ENCODE measurements around the gene LCE3D.
"Not testable (repeated sequence)": the region's sequence is repeated elsewhere in the genome, so short reads cannot be mapped to it uniquely, and the experiment has no call there.

LCE3D gene

GRCh38 chr1:152580433-152580832, at the start of gene LCE3D:
LCE3D (minus strand) TSS chr1:152580516; CDS start chr1:152579936, 580 bp downstream.
- DNase-seq (ENCODE audit: low read depth), result no peak

GRCh38 chr1:152626744-152627143, 46.4 kb upstream of the LCE3D start:
- no peak for DNase-seq (ENCODE audit: low read depth)

GRCh38 chr1:152623203-152623844, 43.0 kb upstream of the LCE3D start:
- no peak for DNase-seq (ENCODE audit: low read depth)

DNA sequence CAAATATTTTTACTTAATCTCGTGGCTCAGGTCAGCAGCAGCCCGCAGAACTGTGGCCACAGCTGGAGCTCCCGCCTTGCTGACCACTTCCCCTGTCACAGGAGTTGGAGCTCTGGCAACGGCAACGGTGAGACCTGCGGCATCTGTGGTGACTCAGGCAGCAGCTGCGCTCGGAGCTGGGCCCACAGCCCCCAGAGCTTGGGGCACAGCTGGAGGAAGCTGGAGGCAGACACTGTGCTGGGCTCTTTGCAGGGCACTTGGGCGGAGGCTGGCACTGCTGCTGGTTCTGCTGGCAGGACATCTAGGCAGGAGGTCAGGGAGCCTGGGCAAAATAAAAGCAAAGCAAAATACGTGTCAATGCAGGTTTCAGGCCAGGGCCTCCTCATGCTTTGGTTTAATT, 42.5 kb upstream of the LCE3D start, which contains the start of gene LCE3A:
LCE3A (minus strand) TSS at position 301 of the 400 bp plus-strand sequence; CDS start at position 301, 0 bp downstream.
- DNase-seq (ENCODE audit: low read depth), result no peak

DNA sequence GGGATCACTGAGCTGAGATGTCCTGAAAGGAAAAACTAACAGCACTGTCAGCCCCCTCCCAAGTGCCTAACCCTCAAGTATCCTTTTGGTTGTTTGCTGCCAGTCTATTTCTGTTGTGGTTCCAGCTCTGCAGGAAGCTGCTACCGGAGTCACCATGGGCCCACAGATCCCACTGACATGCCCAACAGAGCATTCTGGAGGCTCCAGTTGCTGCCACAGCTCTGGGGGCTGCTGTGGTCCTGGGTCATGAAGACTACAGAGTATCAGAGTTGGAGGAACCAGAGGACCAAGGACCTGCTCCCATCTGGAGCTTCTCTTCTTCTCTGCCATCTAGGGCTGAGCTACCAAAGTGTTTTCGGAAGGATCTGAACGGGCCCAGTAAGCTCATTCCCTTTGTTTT, 41.7 kb upstream of the LCE3D start:
- no peak for DNase-seq (ENCODE audit: low read depth)

- no peak for DNase-seq (ENCODE audit: low read depth)
These were observed 33.2 kb upstream of the LCE3D start, which contains the start of gene LCE3B for GRCh38 chr1:152613511-152613910. LCE3B (plus strand) TSS chr1:152613811; CDS start chr1:152613811, 0 bp downstream.

- DNase-seq (ENCODE audit: low read depth), result no peak
These were observed 19.6 kb upstream of the LCE3D start, which contains the start of gene LCE3C for GRCh38 chr1:152599934-152600333. LCE3C (plus strand) TSS chr1:152600234; CDS start chr1:152600732, 498 bp downstream.

DNA sequence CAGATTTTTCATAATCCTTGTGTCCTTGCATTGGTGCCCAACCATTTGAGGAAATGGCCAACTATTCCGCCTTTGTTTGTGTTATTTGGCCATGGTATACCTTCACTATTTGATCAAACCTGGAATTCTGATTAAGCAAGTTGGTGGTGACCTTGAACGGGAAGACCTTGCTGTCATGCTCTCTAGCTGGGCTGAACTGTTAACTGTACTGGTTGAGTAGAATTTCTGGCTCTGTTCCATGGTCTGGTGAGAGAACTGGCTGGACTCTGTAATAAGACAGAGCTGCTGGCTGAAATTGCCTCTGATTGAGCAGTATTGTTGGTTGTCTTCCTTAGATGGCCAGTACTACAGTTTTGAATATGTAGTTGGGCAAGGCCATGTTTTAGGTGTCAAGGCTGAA, 16.7 kb upstream of the LCE3D start:
- no peak for DNase-seq (ENCODE audit: low read depth)

DNA sequence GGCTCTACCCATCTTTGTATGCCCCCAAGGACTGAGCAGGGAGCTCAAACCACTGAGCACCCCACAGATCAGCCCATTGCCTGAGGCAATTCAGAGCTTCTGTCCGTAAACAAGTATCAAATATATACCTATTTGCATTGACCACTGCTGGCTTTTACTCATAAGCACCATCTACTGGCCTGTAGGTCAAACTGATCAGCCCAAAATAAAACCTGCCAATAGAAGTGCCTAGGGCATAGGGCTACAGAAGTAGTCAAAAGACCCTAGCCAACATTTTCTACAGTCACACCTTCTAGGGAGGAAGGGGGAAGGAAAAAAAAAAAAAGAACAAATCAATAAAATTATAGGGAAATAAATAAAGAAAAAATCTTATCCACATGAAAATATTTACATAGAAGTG, 5.3 kb upstream of the LCE3D start:
- DNase-seq (ENCODE audit: low read depth), result no peak

GRCh38 chr1:152582647-152583046, 2.3 kb upstream of the LCE3D start:
- DNase-seq (ENCODE audit: low read depth), result no peak

DNA sequence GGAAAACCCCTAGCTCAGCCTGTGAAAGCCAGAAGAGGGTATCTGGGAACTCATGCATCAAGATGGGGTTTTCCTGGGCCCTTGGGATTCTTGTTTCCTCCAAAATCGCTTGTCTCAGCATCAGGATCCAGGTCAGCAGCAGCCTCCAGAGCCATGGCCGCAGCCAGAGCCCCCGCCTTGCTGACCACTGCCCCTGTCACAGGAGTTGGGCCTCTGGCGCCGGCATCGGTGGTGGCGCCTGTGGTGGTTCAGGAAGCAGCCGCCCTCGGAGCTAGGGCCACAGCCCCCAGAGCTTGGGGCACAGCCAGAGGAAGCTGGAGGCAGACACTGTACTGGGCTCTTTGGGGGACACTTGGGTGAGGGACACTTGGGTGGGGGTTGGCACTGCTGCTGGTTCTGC, 790 bp downstream of the LCE3D start:
- DNase-seq (ENCODE audit: low read depth), result not testable (repeated sequence)

- no peak for DNase-seq (ENCODE audit: low read depth)
These were observed 3.1 kb downstream of the LCE3D start for GRCh38 chr1:152577168-152577567.

DNA sequence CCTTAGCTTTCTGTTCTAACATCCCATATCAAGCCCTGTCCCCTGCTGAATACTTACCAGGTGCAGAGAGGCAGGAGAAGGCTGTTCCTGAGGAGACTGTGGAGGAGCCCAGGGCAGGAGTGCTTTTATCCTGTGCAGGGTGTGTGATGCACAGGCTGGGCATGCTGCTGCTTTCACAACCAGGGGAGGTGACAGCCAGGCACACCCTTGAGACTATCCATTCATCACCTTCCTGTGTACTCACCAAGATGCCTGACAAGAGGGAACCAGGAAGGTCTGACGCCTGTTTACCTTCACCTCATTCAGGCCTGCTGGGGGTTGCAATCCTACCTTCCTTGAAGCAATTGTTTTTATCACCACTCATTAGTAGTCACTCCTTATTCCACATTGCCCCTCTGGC, 13.6 kb downstream of the LCE3D start, which contains the start of gene LCE3E:
LCE3E (minus strand) TSS at position 100 of the 400 bp plus-strand sequence. CDS start 572 bp downstream, outside the sequence.
- no peak for DNase-seq (ENCODE audit: low read depth)

- DNase-seq (ENCODE audit: low read depth), result no peak
These were observed 14.6 kb downstream of the LCE3D start for GRCh38 chr1:152565535-152566215.

GRCh38 chr1:152565115-152565514, 15.2 kb downstream of the LCE3D start:
- DNase-seq (ENCODE audit: low read depth), result no peak

DNA sequence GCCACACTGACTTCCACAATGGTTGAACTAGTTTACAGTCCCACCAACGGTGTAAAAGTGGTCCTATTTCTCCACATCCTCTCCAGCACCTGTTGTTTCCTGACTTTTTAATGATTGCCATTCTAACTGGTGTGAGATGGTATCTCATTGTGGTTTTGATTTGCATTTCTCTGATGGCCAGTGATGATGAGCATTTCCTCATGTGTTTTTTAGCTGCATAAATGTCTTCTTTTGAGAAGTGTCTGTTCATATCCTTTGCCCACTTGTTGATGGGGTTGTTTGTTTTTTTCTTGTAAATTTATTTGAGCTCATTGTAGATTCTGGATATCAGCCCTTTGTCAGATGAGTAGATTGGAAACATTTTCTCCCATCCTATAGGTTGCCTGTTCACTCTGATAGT, 32.0 kb downstream of the LCE3D start:
- not testable (repeated sequence) for DNase-seq (ENCODE audit: low read depth)

DNA sequence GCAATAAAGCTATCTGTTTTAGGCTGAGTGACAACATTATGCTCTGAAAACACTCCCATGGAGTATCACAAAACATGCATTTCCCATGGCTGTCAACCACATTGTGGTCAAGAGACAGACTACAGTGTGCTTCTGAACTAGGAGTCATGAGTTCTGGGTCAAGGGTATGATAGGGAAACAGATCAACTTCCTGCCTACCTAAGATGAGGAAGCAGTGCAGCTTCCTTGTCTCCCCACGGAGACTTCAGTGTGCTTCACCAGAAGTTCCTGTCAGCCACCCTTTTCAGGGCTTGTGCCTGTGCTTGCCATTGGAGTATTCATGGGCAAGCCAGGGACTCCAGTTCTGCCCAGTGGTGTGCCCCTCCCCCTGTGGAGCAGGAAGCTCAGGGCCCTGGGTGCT, 33.6 kb downstream of the LCE3D start:
- no peak for DNase-seq (ENCODE audit: low read depth)

- no peak for DNase-seq (ENCODE audit: low read depth)
These were observed 36.5 kb downstream of the LCE3D start for GRCh38 chr1:152543820-152544219.

DNA sequence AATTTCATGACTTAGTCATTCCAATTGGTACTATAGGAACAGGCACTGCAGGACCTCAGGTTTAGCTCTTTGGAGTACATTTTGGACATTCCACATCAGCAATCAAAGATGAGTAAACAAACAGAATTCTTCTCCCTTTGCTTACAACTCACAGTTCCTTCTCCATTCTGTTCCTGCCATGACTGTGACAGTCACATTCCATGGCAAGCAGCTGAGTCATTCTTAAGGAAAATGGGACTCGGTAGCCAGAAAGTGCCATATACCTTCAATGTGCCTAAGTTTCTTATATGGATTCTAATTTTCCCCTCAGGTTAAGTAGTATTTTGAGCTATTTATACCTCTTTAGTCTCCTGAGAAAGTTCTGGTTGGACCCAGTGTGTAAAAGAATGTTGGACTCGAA, 40.4 kb downstream of the LCE3D start:
- DNase-seq (ENCODE audit: low read depth), result no peak

- DNase-seq (ENCODE audit: low read depth), result no peak
These were observed 42.8 kb downstream of the LCE3D start for GRCh38 chr1:152537496-152537895.

- no peak for DNase-seq (ENCODE audit: low read depth)
These were observed 44.5 kb downstream of the LCE3D start for GRCh38 chr1:152535774-152536173.

DNA sequence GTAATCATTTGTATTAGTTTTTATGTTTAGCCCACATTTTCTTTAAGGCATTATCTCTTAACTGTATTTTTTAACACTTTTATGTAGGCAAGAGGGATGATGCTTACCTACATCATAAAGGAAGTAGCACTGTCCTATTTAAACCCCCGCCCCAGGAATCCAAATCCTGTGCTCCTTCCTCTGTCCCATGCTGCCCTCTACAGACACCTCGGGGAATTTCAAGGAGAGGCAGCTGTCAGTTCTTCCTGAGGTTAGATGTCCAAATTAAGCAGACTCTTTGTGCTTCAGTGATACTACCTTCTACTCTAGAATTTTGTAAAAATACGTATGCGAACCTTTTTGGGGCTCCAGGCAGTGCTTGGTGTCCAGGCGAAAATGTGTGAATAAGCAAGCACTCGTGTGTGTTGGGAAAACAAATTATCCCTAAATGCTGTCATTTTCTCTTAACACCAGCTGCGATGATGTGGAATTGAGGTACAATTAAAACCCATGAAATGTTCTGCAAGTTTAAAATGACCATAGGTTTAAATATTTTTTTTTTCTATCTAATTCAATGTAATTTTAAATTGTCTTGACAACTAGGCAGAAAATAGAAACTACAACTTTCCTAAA, 46.9 kb downstream of the LCE3D start:
- no peak for DNase-seq (ENCODE audit: low read depth)

All from activated T-helper 9 cell treated with anti-CD3 and anti-CD28 coated beads, Interleukin-2, amount 50 U/mL, for 16 hours (primary cell).